Colon (tissue), 2 donors: ENCODE data around the gene PLEKHM1.
"Not testable (repeated sequence)": the region's sequence is repeated elsewhere in the genome, so short reads cannot be mapped to it uniquely, and the experiment has no call there.

Experiments used
- FAIRE-seq: peaks from 2 replicates; lab custom pipeline; 2012; peaks lifted over from hg19 to GRCh38; lab: Jason Lieb, UNC
- donor health status: control.
- donor health status: control.

PLEKHM1 gene

GRCh38 chr17:45441526-45442310 lies 48.8 kb downstream of the PLEKHM1 start:
- FAIRE-seq = no peak

GRCh38 chr17:45440839-45441515 lies 49.5 kb downstream of the PLEKHM1 start:
- FAIRE-seq = not testable (repeated sequence)

- FAIRE-seq = no peak
Measured at GRCh38 chr17:45440161-45440778, 50.3 kb downstream of the PLEKHM1 start.

GRCh38 chr17:45438931-45439610 lies 51.5 kb downstream of the PLEKHM1 start:
- no peak for FAIRE-seq

- no peak for FAIRE-seq
Measured at GRCh38 chr17:45437465-45438283, 52.8 kb downstream of the PLEKHM1 start.

- FAIRE-seq = no peak
Measured at GRCh38 chr17:45436625-45437464, 53.7 kb downstream of the PLEKHM1 start.

GRCh38 chr17:45436161-45436560 lies 54.4 kb downstream of the PLEKHM1 start:
- no peak for FAIRE-seq

- FAIRE-seq = no peak
Measured at GRCh38 chr17:45435481-45435880, 55.0 kb downstream of the PLEKHM1 start.

- no peak for FAIRE-seq
Measured at GRCh38 chr17:45433159-45433535, 57.4 kb downstream of the PLEKHM1 start.

GRCh38 chr17:45432405-45433158 lies 57.9 kb downstream of the PLEKHM1 start, which contains the start of gene ARHGAP27:
TSS of gene ARHGAP27 (minus strand) at chr17:45432870. CDS start at chr17:45430279, 2,591 bp downstream.
- FAIRE-seq = no peak

GRCh38 chr17:45431531-45432404 lies 58.8 kb downstream of the PLEKHM1 start:
- FAIRE-seq = no peak

GRCh38 chr17:45430738-45431530 lies 59.6 kb downstream of the PLEKHM1 start:
- FAIRE-seq = no peak

GRCh38 chr17:45430006-45430737 lies 60.3 kb downstream of the PLEKHM1 start:
- no peak for FAIRE-seq

- FAIRE-seq = no peak
Measured at GRCh38 chr17:45429339-45430005, 61.0 kb downstream of the PLEKHM1 start.

GRCh38 chr17:45428931-45429338 lies 61.6 kb downstream of the PLEKHM1 start:
- no peak for FAIRE-seq

GRCh38 chr17:45428050-45428617 lies 62.4 kb downstream of the PLEKHM1 start:
- no peak for FAIRE-seq
